K562 (cell line): ENCODE data around the gene SH3BP5. TPM values are rescaled to one million over a fixed set of nuclear protein-coding genes. Genes with fewer than 3 reads are reported as not detected.

Experiments used
- ARNT ChIP-seq, 2 experiments: fragments of 450-650 bp; IDR thresholded peaks; 2 replicates each; pipeline ENCODE4 v1.6.1; 2016; ENCODE audit warnings: mild to moderate bottlenecking in 1 of 2
- CEBPG ChIP-seq, 3 experiments: fragments of 200-800 bp in 1 of 3; sonication (Bioruptor generic) in 1 of 3; sonication (generic) in 1 of 3; formaldehyde crosslinking in 1 of 3; IDR thresholded peaks in 2 of 3; conservative IDR thresholded peaks in 1 of 3; 2 replicates each; pipeline versions ENCODE4 v1.6.1 to v1.8.0; 2016 to 2022; ENCODE audit warnings: missing compliant biosample characterization in 2 of 3, missing genetic modification characterization in 2 of 3, mild to moderate bottlenecking in 1 of 3, missing genetic modification reagents in 1 of 3
- GATAD2A ChIP-seq: fragments of 450-650 bp; IDR thresholded peaks from 2 replicates; pipeline ENCODE4 v1.6.1; 2017
- JUND ChIP-seq, 2 experiments: IDR thresholded peaks; 2 replicates in 1 of 2; 3 replicates in 1 of 2; pipeline ENCODE4 v1.6.1; 2011; ENCODE audit warnings: borderline replicate concordance in 2 of 2, low read depth in 2 of 2, low read length in 2 of 2, improper control_type of control experiment in 1 of 2, missing biosample characterization in 1 of 2, missing genetic modification characterization in 1 of 2, missing genetic modification reagents in 1 of 2
- POLR2B ChIP-seq: fragments of 450-650 bp; IDR thresholded peaks from 2 replicates; pipeline ENCODE4 v1.6.1; 2018; ENCODE audit warnings: low read depth; ENCODE audit not compliant: partially characterized antibody
- SMARCE1 ChIP-seq: fragments of 450-650 bp; IDR thresholded peaks from 2 replicates; pipeline ENCODE4 v1.7.1; 2016; ENCODE audit warnings: mild to moderate bottlenecking
- TEAD2 ChIP-seq: fragments of 450-650 bp; IDR thresholded peaks from 2 replicates; pipeline ENCODE4 v1.6.1; 2016; ENCODE audit warnings: missing genetic modification characterization, control low read depth, missing compliant biosample characterization
- polyA plus RNA-seq, 8 experiments: library from polyadenylated mRNA; depleted of rRNA in 4 of 8; stranded (reverse) in 5 of 8; unstranded in 3 of 8; fragments of >200 nt; fragmentation: Nextera tagmentation in 2 of 8; fragmentation: Illumina TruSeq in 1 of 8; extraction: Ambion mirVana in 2 of 8; extraction: Trizol in 1 of 8; gene quantifications; 2 replicates each; pipeline versions ENCODE4 v1.2.1 to v1.2.3, GENCODE V29; 2011 to 2014; ENCODE audit warnings: inconsistent platforms in 1 of 8, missing spikeins in 1 of 8
- total RNA-seq, 7 experiments: library from RNA; depleted of rRNA in 6 of 7; stranded (reverse); fragments of >200 nt in 6 of 7; fragmentation: Illumina TruSeq in 2 of 7; extraction: Trizol in 2 of 7; gene quantifications; 2 replicates each; pipeline versions ENCODE4 v1.2.1 to v1.2.3, GENCODE V29; 2011 to 2021; ENCODE audit warnings: low replicate concordance in 1 of 7
- TF ChIP-seq, protein P1 (sequence below): sonication (generic); formaldehyde crosslinking; IDR thresholded peaks from 2 replicates; pipeline ENCODE4 v1.8.0; 2023; ENCODE audit warnings: missing genetic modification reagents, mild to moderate bottlenecking, borderline replicate concordance
- TF ChIP-seq, protein P2 (sequence below): sonication (generic); formaldehyde crosslinking; IDR thresholded peaks from 2 replicates; pipeline ENCODE4 v1.9.0; 2022; ENCODE audit warnings: mild to moderate bottlenecking, missing genetic modification reagents
- TF ChIP-seq, protein P3 (sequence below): fragments of 450-650 bp; formaldehyde crosslinking; IDR thresholded peaks from 2 replicates; pipeline ENCODE4 v1.4.0; 2020; ENCODE audit warnings: mild to moderate bottlenecking, mixed read lengths
- TF ChIP-seq, protein P4 (sequence below), 2 experiments: IDR thresholded peaks in 1 of 2; conservative IDR thresholded peaks in 1 of 2; 2 replicates each; pipeline ENCODE4 v1.6.1; 2016; ENCODE audit warnings: low read depth in 2 of 2, mild to moderate bottlenecking in 1 of 2, missing compliant biosample characterization in 1 of 2, missing genetic modification characterization in 1 of 2, moderate library complexity in 1 of 2
- TF ChIP-seq, protein P5 (sequence below): sonication (generic); formaldehyde crosslinking; IDR thresholded peaks from 2 replicates; pipeline ENCODE4 v1.8.0; 2022; ENCODE audit warnings: missing genetic modification reagents, mild to moderate bottlenecking, moderate library complexity, borderline replicate concordance

Gene SH3BP5
- total and polyA plus RNA-seq, 9 of the 15 experiments (the other 6 are each of a cell fraction or from before 2014, with no cell fraction given) = 2.9 to 29.0 (median 14.9) TPM

- TF ChIP-seq, protein P1, sequence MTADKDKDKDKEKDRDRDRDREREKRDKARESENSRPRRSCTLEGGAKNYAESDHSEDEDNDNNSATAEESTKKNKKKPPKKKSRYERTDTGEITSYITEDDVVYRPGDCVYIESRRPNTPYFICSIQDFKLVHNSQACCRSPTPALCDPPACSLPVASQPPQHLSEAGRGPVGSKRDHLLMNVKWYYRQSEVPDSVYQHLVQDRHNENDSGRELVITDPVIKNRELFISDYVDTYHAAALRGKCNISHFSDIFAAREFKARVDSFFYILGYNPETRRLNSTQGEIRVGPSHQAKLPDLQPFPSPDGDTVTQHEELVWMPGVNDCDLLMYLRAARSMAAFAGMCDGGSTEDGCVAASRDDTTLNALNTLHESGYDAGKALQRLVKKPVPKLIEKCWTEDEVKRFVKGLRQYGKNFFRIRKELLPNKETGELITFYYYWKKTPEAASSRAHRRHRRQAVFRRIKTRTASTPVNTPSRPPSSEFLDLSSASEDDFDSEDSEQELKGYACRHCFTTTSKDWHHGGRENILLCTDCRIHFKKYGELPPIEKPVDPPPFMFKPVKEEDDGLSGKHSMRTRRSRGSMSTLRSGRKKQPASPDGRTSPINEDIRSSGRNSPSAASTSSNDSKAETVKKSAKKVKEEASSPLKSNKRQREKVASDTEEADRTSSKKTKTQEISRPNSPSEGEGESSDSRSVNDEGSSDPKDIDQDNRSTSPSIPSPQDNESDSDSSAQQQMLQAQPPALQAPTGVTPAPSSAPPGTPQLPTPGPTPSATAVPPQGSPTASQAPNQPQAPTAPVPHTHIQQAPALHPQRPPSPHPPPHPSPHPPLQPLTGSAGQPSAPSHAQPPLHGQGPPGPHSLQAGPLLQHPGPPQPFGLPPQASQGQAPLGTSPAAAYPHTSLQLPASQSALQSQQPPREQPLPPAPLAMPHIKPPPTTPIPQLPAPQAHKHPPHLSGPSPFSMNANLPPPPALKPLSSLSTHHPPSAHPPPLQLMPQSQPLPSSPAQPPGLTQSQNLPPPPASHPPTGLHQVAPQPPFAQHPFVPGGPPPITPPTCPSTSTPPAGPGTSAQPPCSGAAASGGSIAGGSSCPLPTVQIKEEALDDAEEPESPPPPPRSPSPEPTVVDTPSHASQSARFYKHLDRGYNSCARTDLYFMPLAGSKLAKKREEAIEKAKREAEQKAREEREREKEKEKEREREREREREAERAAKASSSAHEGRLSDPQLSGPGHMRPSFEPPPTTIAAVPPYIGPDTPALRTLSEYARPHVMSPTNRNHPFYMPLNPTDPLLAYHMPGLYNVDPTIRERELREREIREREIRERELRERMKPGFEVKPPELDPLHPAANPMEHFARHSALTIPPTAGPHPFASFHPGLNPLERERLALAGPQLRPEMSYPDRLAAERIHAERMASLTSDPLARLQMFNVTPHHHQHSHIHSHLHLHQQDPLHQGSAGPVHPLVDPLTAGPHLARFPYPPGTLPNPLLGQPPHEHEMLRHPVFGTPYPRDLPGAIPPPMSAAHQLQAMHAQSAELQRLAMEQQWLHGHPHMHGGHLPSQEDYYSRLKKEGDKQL = no peak
- TF ChIP-seq SMARCE1 (no peak), CEBPG (CRISPR knock-in tag; IDR thresholded peaks at IDR 0.05) (peak; percentile 28; the same call in 1 of the 2 replicates), CEBPG (tag; conservative IDR thresholded peaks at IDR 0.05 in 1 of 2, IDR thresholded peaks at IDR 0.05 in 1 of 2) (no peak), GATAD2A (0 out of 2 replicates have a peak, but pooled peaks have one; percentile 7), ARNT (IDR thresholded peaks at IDR 0.05) (no peak), TEAD2 (tag) (no peak), JUND (IDR thresholded peaks at IDR 0.05; ENCODE audit: borderline replicate concordance, low read depth, low read length) (no peak), JUND (tag; IDR thresholded peaks at IDR 0.05; ENCODE audit: borderline replicate concordance, low read depth, low read length) (no peak), POLR2B (no peak)
- TF ChIP-seq, protein P2, sequence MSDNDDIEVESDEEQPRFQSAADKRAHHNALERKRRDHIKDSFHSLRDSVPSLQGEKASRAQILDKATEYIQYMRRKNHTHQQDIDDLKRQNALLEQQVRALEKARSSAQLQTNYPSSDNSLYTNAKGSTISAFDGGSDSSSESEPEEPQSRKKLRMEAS = 0 out of 2 replicates have a peak, but pooled peaks have one; percentile 17
- TF ChIP-seq, protein P3, sequence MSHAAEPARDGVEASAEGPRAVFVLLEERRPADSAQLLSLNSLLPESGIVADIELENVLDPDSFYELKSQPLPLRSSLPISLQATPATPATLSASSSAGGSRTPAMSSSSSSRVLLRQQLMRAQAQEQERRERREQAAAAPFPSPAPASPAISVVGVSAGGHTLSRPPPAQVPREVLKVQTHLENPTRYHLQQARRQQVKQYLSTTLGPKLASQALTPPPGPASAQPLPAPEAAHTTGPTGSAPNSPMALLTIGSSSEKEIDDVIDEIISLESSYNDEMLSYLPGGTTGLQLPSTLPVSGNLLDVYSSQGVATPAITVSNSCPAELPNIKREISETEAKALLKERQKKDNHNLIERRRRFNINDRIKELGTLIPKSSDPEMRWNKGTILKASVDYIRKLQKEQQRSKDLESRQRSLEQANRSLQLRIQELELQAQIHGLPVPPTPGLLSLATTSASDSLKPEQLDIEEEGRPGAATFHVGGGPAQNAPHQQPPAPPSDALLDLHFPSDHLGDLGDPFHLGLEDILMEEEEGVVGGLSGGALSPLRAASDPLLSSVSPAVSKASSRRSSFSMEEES (CRISPR knock-in tag) = no peak
- TF ChIP-seq, protein P4, sequence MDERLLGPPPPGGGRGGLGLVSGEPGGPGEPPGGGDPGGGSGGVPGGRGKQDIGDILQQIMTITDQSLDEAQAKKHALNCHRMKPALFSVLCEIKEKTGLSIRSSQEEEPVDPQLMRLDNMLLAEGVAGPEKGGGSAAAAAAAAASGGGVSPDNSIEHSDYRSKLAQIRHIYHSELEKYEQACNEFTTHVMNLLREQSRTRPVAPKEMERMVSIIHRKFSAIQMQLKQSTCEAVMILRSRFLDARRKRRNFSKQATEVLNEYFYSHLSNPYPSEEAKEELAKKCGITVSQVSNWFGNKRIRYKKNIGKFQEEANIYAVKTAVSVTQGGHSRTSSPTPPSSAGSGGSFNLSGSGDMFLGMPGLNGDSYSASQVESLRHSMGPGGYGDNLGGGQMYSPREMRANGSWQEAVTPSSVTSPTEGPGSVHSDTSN (CRISPR knock-in tag; IDR thresholded peaks at IDR 0.05; ENCODE audit: low read depth) = no peak
- TF ChIP-seq, protein P4 (tag; conservative IDR thresholded peaks at IDR 0.05; ENCODE audit: low read depth) = peak; percentile 77
- TF ChIP-seq, protein P5, sequence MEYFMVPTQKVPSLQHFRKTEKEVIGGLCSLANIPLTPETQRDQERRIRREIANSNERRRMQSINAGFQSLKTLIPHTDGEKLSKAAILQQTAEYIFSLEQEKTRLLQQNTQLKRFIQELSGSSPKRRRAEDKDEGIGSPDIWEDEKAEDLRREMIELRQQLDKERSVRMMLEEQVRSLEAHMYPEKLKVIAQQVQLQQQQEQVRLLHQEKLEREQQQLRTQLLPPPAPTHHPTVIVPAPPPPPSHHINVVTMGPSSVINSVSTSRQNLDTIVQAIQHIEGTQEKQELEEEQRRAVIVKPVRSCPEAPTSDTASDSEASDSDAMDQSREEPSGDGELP (CRISPR knock-in tag) = 0 out of 2 replicates have a peak, but pooled peaks have one; percentile 5
Observed at GRCh38 chr3:15206662-15207576, 125.5 kb downstream of the SH3BP5 start (continued).
